ENCODE data around the gene ZC3H12D. TPM values are rescaled to one million over a fixed set of nuclear protein-coding genes. Genes with fewer than 3 reads are reported as not detected.

The ZC3H12D gene
- total RNA-seq, 6 experiments from 2014 or later = 0.05 to 0.16 (median 0.10) TPM; not detected in 2

DNA sequence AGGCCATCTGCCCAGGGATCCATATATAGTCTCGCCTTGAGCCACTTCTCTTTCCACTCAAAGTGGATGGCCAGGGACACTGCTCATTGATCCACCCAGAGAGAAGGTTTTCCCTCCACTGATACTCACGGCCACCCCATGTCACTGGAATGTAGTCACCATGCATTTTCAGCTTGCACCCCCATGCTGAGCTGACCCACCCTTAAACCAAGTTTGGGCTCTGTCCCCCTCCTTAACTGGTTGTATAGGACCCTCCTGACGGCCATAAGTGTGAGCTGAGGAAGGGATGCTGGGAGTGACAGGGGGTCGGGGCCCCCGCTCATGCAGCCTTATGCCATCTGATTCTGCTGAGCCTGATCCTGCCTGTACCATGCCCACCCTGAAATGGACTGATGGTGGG is 59.1 kb downstream of the ZC3H12D start:
- no peak for TF ChIP-seq CTCF (IDR thresholded peaks at IDR 0.05)
- Mint-ChIP-seq H3K27ac (no peak overlapping the region), H3K36me3 (ENCODE audit: low read depth) (no peaks in the 10 kb centered on the region), H3K4me3 (no peak overlapping the region), H3K9me3 (no peaks in the 10 kb centered on the region), H3K27me3 (ENCODE audit: insufficient read depth) (peaks cover 13% of the 10 kb centered on the region), H3K4me1 (ENCODE audit: low read depth) (peaks cover 13% of the 10 kb centered on the region)
- DNase-seq = no peak

- H3K4me3 Mint-ChIP-seq = no peak overlapping the region
- TF ChIP-seq CTCF (IDR thresholded peaks at IDR 0.05) = no peak
- H3K27me3 Mint-ChIP-seq (ENCODE audit: insufficient read depth) = peaks cover 13% of the 10 kb centered on the region
- H3K27ac Mint-ChIP-seq = no peak overlapping the region
- no peaks in the 10 kb centered on the region for H3K9me3 Mint-ChIP-seq
- no peaks in the 10 kb centered on the region for H3K36me3 Mint-ChIP-seq (ENCODE audit: low read depth)
- H3K4me1 Mint-ChIP-seq (ENCODE audit: low read depth) = peaks cover 13% of the 10 kb centered on the region
- no peak for DNase-seq
These were observed 59.6 kb downstream of the ZC3H12D start for GRCh38 chr6:149425224-149425623.

- DNase-seq = no peak
- Mint-ChIP-seq H3K9me3 (no peaks in the 10 kb centered on the region), H3K4me1 (ENCODE audit: low read depth) (peaks cover 13% of the 10 kb centered on the region), H3K27me3 (ENCODE audit: insufficient read depth) (peaks cover 12% of the 10 kb centered on the region), H3K4me3 (peak overlapping the region; percentile 52), H3K36me3 (ENCODE audit: low read depth) (no peaks in the 10 kb centered on the region), H3K27ac (peak overlapping the region; percentile 24; the same call in 1 of the 2 replicates)
- TF ChIP-seq CTCF (IDR thresholded peaks at IDR 0.05) = no peak
These were observed 60.8 kb downstream of the ZC3H12D start for GRCh38 chr6:149423964-149424440.

DNA sequence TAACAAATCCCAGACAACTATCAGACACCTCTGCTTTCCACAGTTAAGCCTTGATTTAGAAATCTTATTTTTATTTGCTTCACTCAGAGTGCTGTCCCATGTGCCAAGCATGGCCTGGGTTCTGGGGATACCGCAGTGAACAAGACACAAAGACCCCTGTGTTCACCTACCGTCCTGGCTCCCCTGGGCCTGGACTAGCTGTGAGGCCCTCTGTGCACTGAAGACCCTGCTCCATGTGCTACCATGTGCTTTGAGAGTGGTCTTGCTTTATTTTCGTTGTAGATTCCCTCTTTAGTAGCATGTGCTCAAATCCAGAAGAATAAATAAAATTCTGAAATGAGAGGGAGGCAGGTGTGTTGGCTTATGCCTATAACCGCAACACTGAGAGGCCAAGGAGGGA is 62.2 kb downstream of the ZC3H12D start:
- Mint-ChIP-seq H3K36me3 (ENCODE audit: low read depth) (no peaks in the 10 kb centered on the region), H3K9me3 (no peaks in the 10 kb centered on the region), H3K4me3 (no peak overlapping the region), H3K4me1 (ENCODE audit: low read depth) (peaks cover 13% of the 10 kb centered on the region), H3K27me3 (ENCODE audit: insufficient read depth) (peaks cover 8% of the 10 kb centered on the region), H3K27ac (no peak overlapping the region)
- DNase-seq = no peak
- no peak for TF ChIP-seq CTCF (IDR thresholded peaks at IDR 0.05)

DNA sequence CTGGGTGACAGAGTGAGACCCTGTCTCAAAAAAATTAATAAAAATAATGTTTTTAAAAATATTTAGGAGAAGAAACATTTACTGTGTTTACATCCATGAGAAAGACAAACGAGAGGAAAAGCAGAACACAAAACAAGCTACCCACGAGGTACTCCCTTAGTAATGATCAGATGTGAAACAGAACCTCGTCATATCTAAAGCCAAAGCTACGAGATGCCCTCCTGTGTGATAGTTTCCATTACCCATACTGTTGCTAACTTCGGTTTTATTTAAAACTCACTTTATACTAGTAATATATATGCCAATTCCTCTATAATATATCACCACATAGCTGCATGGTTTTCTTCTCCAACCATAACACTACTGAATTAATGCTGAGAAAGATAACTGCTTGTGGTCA is 63.7 kb downstream of the ZC3H12D start:
- no peak for DNase-seq
- Mint-ChIP-seq H3K9me3 (no peaks in the 10 kb centered on the region), H3K4me3 (no peak overlapping the region), H3K36me3 (ENCODE audit: low read depth) (no peaks in the 10 kb centered on the region), H3K27ac (no peak overlapping the region), H3K4me1 (ENCODE audit: low read depth) (peaks cover 13% of the 10 kb centered on the region), H3K27me3 (ENCODE audit: insufficient read depth) (peaks cover 2% of the 10 kb centered on the region; the same call in 1 of the 2 replicates)
- no peak for TF ChIP-seq CTCF (IDR thresholded peaks at IDR 0.05)
